GM12801 (cell line): ENCODE measurements around the gene KCTD10.

Source experiments
- TF ChIP-seq, protein P1 (sequence below): IDR thresholded peaks from one replicate; pipeline ENCODE4 v1.5.1; 2011; ENCODE audit warnings: control low read depth; ENCODE audit not compliant: insufficient read length; ENCODE audit errors: extremely low read depth

The KCTD10 gene

DNA sequence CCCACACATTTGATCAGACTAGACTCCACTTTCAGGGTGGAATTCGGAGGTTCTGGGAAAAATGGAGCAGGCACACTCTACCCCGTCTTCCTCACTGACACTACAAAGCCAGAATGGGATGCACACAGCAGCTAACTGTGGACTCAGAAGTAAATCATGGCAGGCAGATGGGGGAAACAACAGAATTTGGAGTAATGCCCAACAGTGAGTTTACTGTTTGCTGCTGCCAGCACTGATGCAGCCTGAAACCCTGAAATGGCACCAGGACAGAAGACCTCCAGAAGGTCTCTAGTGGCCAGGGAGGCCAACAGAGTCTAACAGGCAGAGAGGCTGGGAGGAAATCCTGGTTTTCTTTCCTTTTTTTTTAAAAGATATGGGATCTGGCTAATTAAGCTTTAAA is 24.6 kb downstream of the KCTD10 start:
- TF ChIP-seq, protein P1, sequence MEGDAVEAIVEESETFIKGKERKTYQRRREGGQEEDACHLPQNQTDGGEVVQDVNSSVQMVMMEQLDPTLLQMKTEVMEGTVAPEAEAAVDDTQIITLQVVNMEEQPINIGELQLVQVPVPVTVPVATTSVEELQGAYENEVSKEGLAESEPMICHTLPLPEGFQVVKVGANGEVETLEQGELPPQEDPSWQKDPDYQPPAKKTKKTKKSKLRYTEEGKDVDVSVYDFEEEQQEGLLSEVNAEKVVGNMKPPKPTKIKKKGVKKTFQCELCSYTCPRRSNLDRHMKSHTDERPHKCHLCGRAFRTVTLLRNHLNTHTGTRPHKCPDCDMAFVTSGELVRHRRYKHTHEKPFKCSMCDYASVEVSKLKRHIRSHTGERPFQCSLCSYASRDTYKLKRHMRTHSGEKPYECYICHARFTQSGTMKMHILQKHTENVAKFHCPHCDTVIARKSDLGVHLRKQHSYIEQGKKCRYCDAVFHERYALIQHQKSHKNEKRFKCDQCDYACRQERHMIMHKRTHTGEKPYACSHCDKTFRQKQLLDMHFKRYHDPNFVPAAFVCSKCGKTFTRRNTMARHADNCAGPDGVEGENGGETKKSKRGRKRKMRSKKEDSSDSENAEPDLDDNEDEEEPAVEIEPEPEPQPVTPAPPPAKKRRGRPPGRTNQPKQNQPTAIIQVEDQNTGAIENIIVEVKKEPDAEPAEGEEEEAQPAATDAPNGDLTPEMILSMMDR: no peak

DNA sequence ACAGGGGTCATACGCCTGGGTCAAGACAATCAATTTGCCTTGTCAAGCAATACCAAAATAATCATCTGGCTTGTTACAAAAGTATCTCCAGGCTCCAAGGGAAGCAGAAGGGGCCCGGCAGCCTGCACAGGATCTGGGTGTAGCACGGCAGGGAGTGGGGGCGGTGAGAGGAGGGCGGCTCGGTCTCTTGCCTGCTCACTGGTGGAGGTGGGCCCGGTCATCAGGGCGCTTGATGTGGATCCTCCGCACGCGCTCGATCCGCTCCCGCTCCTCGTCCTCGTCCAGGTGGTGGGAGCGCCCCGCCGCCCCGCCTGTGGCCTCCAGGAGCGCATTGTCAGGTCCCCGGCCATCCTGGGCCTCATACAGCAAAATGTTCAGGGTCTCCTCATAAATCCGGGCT is 25.7 kb downstream of the KCTD10 start:
- TF ChIP-seq, protein P1: no peak

DNA sequence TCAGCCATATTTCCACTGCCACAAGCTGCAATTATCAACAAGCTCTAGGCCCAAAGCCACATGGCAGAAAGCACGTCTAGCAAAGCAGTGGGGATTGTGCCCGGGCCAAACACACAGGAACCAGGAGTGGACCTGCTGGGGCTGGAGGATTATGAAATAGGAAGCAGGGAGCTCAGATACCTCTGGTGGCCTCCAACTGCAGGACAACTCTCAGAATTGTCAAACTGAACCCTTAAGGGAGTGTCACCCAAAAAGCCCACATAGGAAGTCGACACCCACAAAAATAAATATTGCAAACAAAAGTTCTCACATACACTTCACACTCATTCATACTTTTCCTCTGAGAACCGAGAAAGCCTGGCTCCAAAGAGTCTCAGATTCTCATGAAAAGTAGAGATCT is 26.1 kb downstream of the KCTD10 start:
- TF ChIP-seq, protein P1: no peak

DNA sequence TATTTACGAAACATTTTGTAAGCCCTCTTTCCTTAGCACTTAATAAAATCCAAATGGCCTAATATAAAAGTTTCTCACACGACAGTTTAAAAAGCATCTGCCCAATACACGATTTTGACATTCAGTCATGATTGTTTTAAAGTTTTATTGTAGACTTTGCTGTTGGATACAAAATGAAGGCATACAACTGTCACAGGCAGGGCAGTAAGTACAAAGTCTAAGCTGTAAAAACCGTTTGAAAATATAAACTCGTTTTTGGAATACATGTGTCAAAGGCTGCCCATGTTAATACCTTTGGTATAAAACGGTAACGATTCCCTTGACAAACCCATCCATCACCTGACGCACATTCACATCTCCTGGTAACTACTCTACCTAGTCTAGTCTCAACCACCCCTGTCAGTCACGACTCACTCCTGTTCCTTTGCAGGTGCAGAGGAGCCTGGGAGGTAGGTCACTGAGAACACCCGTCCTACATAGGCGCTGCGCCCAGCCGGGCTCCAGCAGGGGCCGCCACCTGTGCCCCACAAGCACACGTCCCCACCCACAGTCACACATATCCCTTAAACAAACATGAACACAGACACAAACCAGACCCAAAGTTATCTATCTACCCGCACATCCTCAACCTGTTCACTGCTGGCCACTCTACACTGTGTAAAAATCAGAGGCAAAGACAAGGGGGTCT is 27.1 kb downstream of the KCTD10 start:
- TF ChIP-seq, protein P1: no peak

DNA sequence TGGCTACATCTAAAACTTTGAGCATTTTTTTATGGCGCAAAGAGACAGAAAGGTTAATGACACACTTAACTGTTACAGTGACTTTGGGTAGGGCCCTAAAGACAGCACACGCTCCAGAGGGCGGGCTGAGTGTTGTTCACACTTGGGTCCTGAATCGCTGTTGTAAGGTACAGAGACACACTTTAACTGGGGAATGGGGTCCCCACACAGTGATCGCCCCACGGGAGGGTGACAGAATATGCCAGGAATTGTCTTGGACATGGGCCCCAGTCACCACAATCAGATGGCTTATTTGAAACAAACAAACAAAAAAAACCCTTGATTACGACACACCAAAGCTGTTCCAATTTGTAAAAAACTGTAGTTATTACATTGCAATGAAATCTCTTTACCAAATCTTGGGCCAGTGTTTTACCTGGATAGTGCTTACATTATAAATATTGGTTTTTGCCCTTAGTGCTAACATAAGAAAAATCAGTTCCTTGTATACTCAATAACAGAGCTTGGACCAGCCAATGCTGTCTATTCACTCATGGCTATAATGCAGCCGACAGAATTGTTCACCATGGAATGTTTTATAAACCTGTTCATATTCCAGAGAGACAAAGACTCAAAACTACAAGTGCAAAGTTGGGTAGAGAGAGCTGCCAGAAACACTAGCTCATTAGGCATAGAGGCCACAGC is 28.3 kb downstream of the KCTD10 start:
- TF ChIP-seq, protein P1: no peak

DNA sequence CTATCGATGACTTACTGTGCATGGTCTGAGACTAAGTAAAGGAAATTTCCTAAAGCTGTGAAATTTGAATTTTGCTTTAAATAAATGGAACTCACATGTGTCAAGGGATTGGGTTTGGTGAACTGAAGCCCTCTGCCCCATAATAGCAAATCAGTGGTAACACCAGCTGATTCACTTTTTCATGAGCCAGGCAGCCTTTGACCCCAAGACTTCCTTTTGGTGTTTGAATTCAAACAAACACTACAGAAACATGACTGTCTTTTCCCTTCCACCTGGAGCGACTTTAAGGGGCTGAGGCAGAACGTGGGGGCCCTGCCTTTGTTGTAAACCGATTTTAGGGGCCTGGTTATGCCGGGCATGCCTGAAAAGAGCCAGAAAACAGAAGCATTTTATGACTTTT is 28.8 kb downstream of the KCTD10 start:
- TF ChIP-seq, protein P1: no peak

DNA sequence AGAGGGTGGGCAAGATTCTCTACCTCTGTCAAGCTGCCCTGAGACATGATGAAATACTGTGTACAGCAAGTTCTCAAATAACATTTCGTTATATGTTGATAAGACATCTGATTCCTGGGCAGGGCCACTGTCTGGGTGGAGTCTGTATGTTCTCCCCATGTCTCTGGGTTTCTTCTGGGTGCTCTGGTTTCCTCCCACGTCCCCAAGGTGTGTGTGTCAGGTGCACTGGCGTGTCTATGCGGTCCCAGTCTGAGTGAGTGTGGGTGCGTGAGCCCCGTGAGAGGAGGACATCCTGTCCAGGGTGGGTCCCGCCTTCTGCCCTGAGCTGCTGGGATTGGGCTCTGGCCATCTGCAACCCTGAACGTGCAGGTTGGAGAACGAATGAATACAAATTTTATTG is 29.6 kb downstream of the KCTD10 start:
- TF ChIP-seq, protein P1: no peak
